ENCODE data around the gene SSRP1. TPM values are rescaled to one million over a fixed set of nuclear protein-coding genes. Genes with fewer than 3 reads are reported as not detected.
A peak's percentile ranks its signal among the peaks of the same experiment; 100 is the strongest.

SSRP1 gene
- total RNA-seq, result 106 to 110 TPM (median 108 TPM) in 3 replicates

- no peak for TF ChIP-seq CTCF (IDR thresholded peaks at IDR 0.05; ENCODE audit: unreplicated experiment)
- peak within 1 kb of the TSS; percentile 84 for H3K4me3 Mint-ChIP-seq
- H3K9me3 Mint-ChIP-seq, result no peaks in the 10 kb centered on the region
- peaks cover 41% of the 10 kb centered on the region for H3K4me1 Mint-ChIP-seq
- DNase-seq (ENCODE audit: low spot score in 2 of 2, unreplicated experiment in 2 of 2), result peak; percentile 60 to 79
- peak within 1 kb of the TSS; percentile 99 for H3K27ac Mint-ChIP-seq
- no peaks in the 10 kb centered on the region for H3K27me3 Mint-ChIP-seq (ENCODE audit: low read depth)
- H3K36me3 Mint-ChIP-seq, result peaks cover 18% of the 10 kb centered on the region
These were observed at the start of gene SSRP1 for GRCh38 chr11:57335343-57336110. Gene SSRP1 (minus strand): TSS chr11:57335892. CDS start chr11:57335121, 771 bp downstream.

GRCh38 chr11:57380975-57381374 is 45.3 kb upstream of the SSRP1 start, which contains the start of gene PRG3:
Gene PRG3 (minus strand): TSS chr11:57381150. CDS start chr11:57380708, 442 bp downstream.
- no peaks in the 10 kb centered on the region for H3K4me1 Mint-ChIP-seq
- no peaks in the 10 kb centered on the region for H3K36me3 Mint-ChIP-seq
- H3K27me3 Mint-ChIP-seq (ENCODE audit: low read depth), result peaks cover 57% of the 10 kb centered on the region
- no peak for DNase-seq (ENCODE audit: low spot score in 2 of 2, unreplicated experiment in 2 of 2)
- TF ChIP-seq CTCF (IDR thresholded peaks at IDR 0.05; ENCODE audit: unreplicated experiment), result no peak
- H3K9me3 Mint-ChIP-seq, result no peaks in the 10 kb centered on the region
- no peak within 1 kb of the TSS for H3K27ac Mint-ChIP-seq
- H3K4me3 Mint-ChIP-seq, result no peak within 1 kb of the TSS

GRCh38 chr11:57379732-57380131 is 44.0 kb upstream of the SSRP1 start:
- Mint-ChIP-seq H3K27ac (no peak overlapping the region), H3K27me3 (ENCODE audit: low read depth) (peaks cover 47% of the 10 kb centered on the region), H3K9me3 (no peaks in the 10 kb centered on the region), H3K4me3 (no peak overlapping the region), H3K36me3 (no peaks in the 10 kb centered on the region), H3K4me1 (no peaks in the 10 kb centered on the region)
- TF ChIP-seq CTCF (IDR thresholded peaks at IDR 0.05; ENCODE audit: unreplicated experiment), result no peak
- DNase-seq (ENCODE audit: low spot score in 2 of 2, unreplicated experiment in 2 of 2), result peak in 1 of 2 experiments; percentile 63

- Mint-ChIP-seq H3K9me3 (peaks cover 5% of the 10 kb centered on the region), H3K27me3 (ENCODE audit: low read depth) (peaks cover 42% of the 10 kb centered on the region), H3K36me3 (no peaks in the 10 kb centered on the region), H3K4me3 (no peak overlapping the region), H3K4me1 (no peaks in the 10 kb centered on the region), H3K27ac (no peak overlapping the region)
- no peak for DNase-seq (ENCODE audit: low spot score in 2 of 2, unreplicated experiment in 2 of 2)
- no peak for TF ChIP-seq CTCF (IDR thresholded peaks at IDR 0.05; ENCODE audit: unreplicated experiment)
These were observed 42.5 kb upstream of the SSRP1 start for GRCh38 chr11:57378186-57378585.

- no peak for TF ChIP-seq CTCF (IDR thresholded peaks at IDR 0.05; ENCODE audit: unreplicated experiment)
- Mint-ChIP-seq H3K9me3 (peaks cover 5% of the 10 kb centered on the region), H3K27ac (no peak overlapping the region), H3K27me3 (ENCODE audit: low read depth) (peaks cover 38% of the 10 kb centered on the region), H3K4me3 (no peak overlapping the region), H3K4me1 (no peaks in the 10 kb centered on the region), H3K36me3 (no peaks in the 10 kb centered on the region)
- no peak for DNase-seq (ENCODE audit: low spot score in 2 of 2, unreplicated experiment in 2 of 2)
These were observed 41.4 kb upstream of the SSRP1 start for GRCh38 chr11:57377107-57377506.
